Kidney (tissue), 14 donors: ENCODE measurements around the gene CFAP69. TPM values are rescaled to one million over a fixed set of nuclear protein-coding genes. Genes with fewer than 3 reads are reported as not detected.

ENCODE experiments used
- DNase-seq, 5 donors: peaks; one replicate each; pipeline ENCODE4 v3.0.0-alpha.2; 2013 to 2020
- FAIRE-seq: peaks from 2 replicates; lab custom pipeline; 2012; peaks lifted over from hg19 to GRCh38; lab: Jason Lieb, UNC
- H3K27ac ChIP-seq, 2 donors: one replicate each; pipeline ENCODE4 v1.7.0; 2013; ENCODE audit warnings: low read depth in 2 of 2, low read length in 2 of 2, inconsistent platforms in 1 of 2
- H3K27me3 ChIP-seq: one replicate; pipeline ENCODE4 v1.7.1; 2013; ENCODE audit warnings: low read length, inconsistent platforms; ENCODE audit not compliant: control insufficient read depth, insufficient read depth
- H3K36me3 ChIP-seq, 3 donors: one replicate each; pipeline versions ENCODE4 v1.7.0 to v1.7.1; 2013; ENCODE audit warnings: low read length in 3 of 3, control low read depth in 1 of 3, inconsistent platforms in 1 of 3; ENCODE audit not compliant: insufficient read depth in 3 of 3, control insufficient read depth in 2 of 3
- H3K4me1 ChIP-seq, 3 donors: one replicate each; pipeline versions ENCODE4 v1.7.0 to v1.7.1; 2013; ENCODE audit warnings: low read length in 3 of 3, inconsistent platforms in 1 of 3, low read depth in 1 of 3; ENCODE audit not compliant: control insufficient read depth in 2 of 3, insufficient read depth in 2 of 3
- H3K4me3 ChIP-seq, 3 donors: one replicate each; pipeline versions ENCODE4 v1.7.0 to v1.8.1; 2013; ENCODE audit warnings: low read length in 3 of 3, control low read depth in 1 of 3, inconsistent platforms in 1 of 3
- H3K9ac ChIP-seq, 3 donors: one replicate each; pipeline versions ENCODE4 v1.7.0 to v1.7.1; 2013; ENCODE audit warnings: low read length in 3 of 3, control low read depth in 1 of 3, inconsistent platforms in 1 of 3
- H3K9me3 ChIP-seq, 3 donors: one replicate each; pipeline versions ENCODE4 v1.7.0 to v1.7.1; 2013; ENCODE audit warnings: low read length in 3 of 3, control low read depth in 1 of 3, inconsistent platforms in 1 of 3; ENCODE audit not compliant: control insufficient read depth in 2 of 3, insufficient read depth in 1 of 3
- CTCF ChIP-seq: IDR thresholded peaks from 3 replicates; pipeline ENCODE4 v1.5.1; 2012; ENCODE audit warnings: mild to moderate bottlenecking, moderate library complexity, borderline replicate concordance; ENCODE audit not compliant: insufficient read depth; ENCODE audit errors: extremely low read depth
- intact Hi-C: fragments of 100-400 bp; cut with DNase I; formaldehyde crosslinking; loops from one replicate; pipeline ENCODE4 v1.11.1; 2022
- polyA plus RNA-seq: library from polyadenylated mRNA; stranded (reverse); fragments of 350-450 nt; fragmentation: Illumina TruSeq; extraction: RNeasy Lipid Tissue Mini Kit (QIAGEN cat#74804); gene quantifications from one replicate; pipeline ENCODE4 v1.2.3, GENCODE V29; 2014; ENCODE audit warnings: low read depth, low replicate concordance; ENCODE audit not compliant: insufficient read depth
- total RNA-seq: library from RNA; stranded (reverse); fragmentation: NEBNext Ultra II Directional; extraction: Animal tissue kit (Norgen Biotek cat#: 25700); gene quantifications from one replicate; pipeline ENCODE4 v1.2.1, GENCODE V29; 2021
- donor health status: control.
- donor health status: control.
- donor health status: control.
- donor health status: control.
- donor health status: control.
- donor health status: DM: yes; HTN: yes; CAD: no.
- donor health status: Normal renal cell carcinoma (clear cell type).

The CFAP69 gene
- total and polyA plus RNA-seq, 2 donors from 2014 or later: 9.2 to 13.2 TPM

DNA sequence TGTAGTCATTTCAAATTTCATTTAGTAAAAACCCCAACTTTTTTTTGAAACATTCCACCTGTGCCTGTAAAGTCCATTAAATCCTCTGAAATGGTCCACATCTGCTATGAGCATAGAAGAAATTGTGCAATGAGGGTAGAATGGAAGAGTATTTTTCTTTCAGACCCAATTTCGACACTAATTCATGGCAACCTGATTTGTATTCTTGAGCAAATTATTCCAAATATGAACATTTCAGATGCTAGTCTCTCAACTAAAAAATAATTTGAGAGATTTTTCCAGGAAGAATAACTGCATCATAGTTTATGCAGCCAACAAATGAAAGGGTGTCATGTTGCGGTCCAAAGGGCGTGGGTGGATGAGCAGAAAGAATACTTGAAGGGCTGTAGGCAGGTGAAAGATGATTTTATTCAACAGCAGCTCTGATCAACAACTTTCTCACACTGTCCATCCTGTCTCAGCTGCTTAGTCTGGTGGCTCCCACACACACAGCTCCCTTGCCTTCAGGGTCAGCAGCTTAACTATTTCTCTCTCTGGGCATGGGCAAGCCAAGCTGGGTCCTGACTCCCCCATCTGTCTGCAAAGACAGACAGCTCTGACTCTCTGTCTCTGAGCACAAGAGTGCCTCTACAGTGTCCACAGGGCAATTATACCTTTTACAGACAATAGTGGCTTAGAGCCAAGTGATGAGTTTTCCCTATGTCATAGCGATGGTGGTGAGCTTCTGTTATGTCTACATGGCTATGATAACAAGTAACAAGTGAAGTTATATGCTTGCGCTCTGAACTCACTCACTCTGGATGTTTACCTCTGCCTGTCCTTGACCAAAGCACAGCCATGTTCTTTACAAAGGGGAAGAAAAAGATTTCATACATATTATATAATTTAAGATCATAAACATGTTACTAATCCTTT, 21.9 kb upstream of the CFAP69 start:
- H3K36me3 ChIP-seq: no peaks in the 10 kb centered on the region
- H3K27ac ChIP-seq: no peak overlapping the region
- intact Hi-C loops: no loop called here
- H3K4me3 ChIP-seq: no peak overlapping the region
- FAIRE-seq: no peak
- no peaks in the 10 kb centered on the region for H3K9me3 ChIP-seq
- TF ChIP-seq CTCF: no peak
- peak in 1 of 5 donors; percentile 24 for DNase-seq
- no peaks in the 10 kb centered on the region for H3K4me1 ChIP-seq
- no peaks in the 10 kb centered on the region for H3K27me3 ChIP-seq
- H3K9ac ChIP-seq: no peak overlapping the region

- H3K36me3 ChIP-seq: no peaks in the 10 kb centered on the region
- FAIRE-seq (no peak), DNase-seq (no peak)
- no peaks in the 10 kb centered on the region for H3K9me3 ChIP-seq
- intact Hi-C loops: no loop called here
- no peak overlapping the region for H3K27ac ChIP-seq
- H3K4me1 ChIP-seq: no peaks in the 10 kb centered on the region
- H3K27me3 ChIP-seq: no peaks in the 10 kb centered on the region
- no peak overlapping the region for H3K4me3 ChIP-seq
- no peak overlapping the region for H3K9ac ChIP-seq
- no peak for TF ChIP-seq CTCF
Measured at GRCh38 chr7:90224195-90224594, 20.8 kb upstream of the CFAP69 start.

GRCh38 chr7:90225181-90225580, 19.8 kb upstream of the CFAP69 start:
- FAIRE-seq (no peak), DNase-seq (no peak)
- no peak overlapping the region for H3K9ac ChIP-seq
- no peak overlapping the region for H3K27ac ChIP-seq
- no peaks in the 10 kb centered on the region for H3K27me3 ChIP-seq
- intact Hi-C loops: no loop called here
- no peak overlapping the region for H3K4me3 ChIP-seq
- TF ChIP-seq CTCF: no peak
- no peaks in the 10 kb centered on the region for H3K4me1 ChIP-seq
- no peaks in the 10 kb centered on the region for H3K36me3 ChIP-seq
- H3K9me3 ChIP-seq: no peaks in the 10 kb centered on the region
